Vagina (tissue), 2 donors: ENCODE data around the gene APBA1.

Experiments used
- POLR2AphosphoS5 ChIP-seq, 2 donors: sonication (generic); formaldehyde crosslinking; IDR thresholded peaks; one replicate each; pipeline ENCODE4 v1.9.0; 2017; ENCODE audit warnings: antibody characterized with exemption in 2 of 2, mild to moderate bottlenecking in 2 of 2, low read depth in 1 of 2; ENCODE audit not compliant: insufficient read depth in 1 of 2
- TF ChIP-seq, protein P1 (sequence below), 3 experiments: fragments of 450-650 bp in 2 of 3; fragments of 200-600 bp in 1 of 3; sonication (generic) in 1 of 3; IDR thresholded peaks; one replicate each; pipeline ENCODE4 v1.5.1; 2017 to 2019; ENCODE audit warnings: antibody characterized with exemption in 3 of 3, mild to moderate bottlenecking in 2 of 3, moderate library complexity in 2 of 3

DNA sequence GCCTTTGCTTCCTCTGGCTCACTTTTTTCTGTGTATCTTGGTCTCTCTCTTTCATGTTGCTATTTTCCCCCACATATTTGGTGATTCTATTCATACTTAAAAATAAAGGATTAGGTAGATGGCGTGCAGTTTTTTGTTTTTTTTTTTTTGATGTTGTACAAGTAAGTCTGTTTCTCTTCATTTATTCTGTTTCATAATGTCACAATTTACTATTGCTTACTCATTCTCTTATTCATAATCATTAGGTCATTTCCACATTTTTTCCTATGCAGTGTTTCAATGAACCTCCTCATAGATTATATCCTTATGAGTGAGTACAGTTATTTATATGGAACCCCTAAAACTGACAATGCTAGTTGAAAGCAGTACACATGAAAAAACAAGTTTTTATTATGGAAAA lies 136.3 kb downstream of the APBA1 start:
- TF ChIP-seq, protein P1, sequence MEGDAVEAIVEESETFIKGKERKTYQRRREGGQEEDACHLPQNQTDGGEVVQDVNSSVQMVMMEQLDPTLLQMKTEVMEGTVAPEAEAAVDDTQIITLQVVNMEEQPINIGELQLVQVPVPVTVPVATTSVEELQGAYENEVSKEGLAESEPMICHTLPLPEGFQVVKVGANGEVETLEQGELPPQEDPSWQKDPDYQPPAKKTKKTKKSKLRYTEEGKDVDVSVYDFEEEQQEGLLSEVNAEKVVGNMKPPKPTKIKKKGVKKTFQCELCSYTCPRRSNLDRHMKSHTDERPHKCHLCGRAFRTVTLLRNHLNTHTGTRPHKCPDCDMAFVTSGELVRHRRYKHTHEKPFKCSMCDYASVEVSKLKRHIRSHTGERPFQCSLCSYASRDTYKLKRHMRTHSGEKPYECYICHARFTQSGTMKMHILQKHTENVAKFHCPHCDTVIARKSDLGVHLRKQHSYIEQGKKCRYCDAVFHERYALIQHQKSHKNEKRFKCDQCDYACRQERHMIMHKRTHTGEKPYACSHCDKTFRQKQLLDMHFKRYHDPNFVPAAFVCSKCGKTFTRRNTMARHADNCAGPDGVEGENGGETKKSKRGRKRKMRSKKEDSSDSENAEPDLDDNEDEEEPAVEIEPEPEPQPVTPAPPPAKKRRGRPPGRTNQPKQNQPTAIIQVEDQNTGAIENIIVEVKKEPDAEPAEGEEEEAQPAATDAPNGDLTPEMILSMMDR (IDR thresholded peaks at IDR 0.05), result no peak
- no peak for TF ChIP-seq POLR2AphosphoS5 (IDR thresholded peaks at IDR 0.05; ENCODE audit: insufficient read depth in 1 of 2, low read depth in 1 of 2)
